PC-3 (cell line): ENCODE results near the gene TGM4. TPM values are rescaled to one million over a fixed set of nuclear protein-coding genes. Genes with fewer than 3 reads are reported as not detected.

Experiments
- ATAC-seq: fragments of 200-7000 bp; cut with Tn5 transposase; 2 replicates; pipeline ENCODE4 v1.9.1; 2020; ENCODE audit warnings: mild to moderate bottlenecking, moderate library complexity
- BruUV-seq: library from RNA; stranded (reverse); fragments of 400-500 nt; replicated peaks from 2 replicates; lab custom pipeline; 2021; lab: Mats Ljungman, UMichigan
- CTCF ChIA-PET: fragments of 300-600 bp; sonication (Branson Sonifier 250); formaldehyde crosslinking; loops from one replicate; lab custom pipeline; 2022; ENCODE audit warnings: antibody characterized with exemption; lab: Charles Lee
- POLR2A ChIA-PET: fragments of 300-600 bp; sonication (Branson Sonifier 250); formaldehyde crosslinking; loops from one replicate; lab custom pipeline; 2022; ENCODE audit warnings: antibody characterized with exemption; ENCODE audit not compliant: unreplicated experiment; lab: Charles Lee
- DNase-seq: peaks from one replicate; pipeline ENCODE4 v3.0.0-alpha.2; 2015
- H2AFZ ChIP-seq: fragments of 300-600 bp; sonication (generic); 2 replicates; pipeline ENCODE4 v1.6.0; 2016; ENCODE audit warnings: antibody characterized with exemption, low read length
- H3F3A ChIP-seq: fragments of 300-600 bp; sonication (generic); one replicate; pipeline ENCODE4 v1.6.0; 2017; ENCODE audit warnings: antibody characterized with exemption, low read length, control low read depth, mild to moderate bottlenecking; ENCODE audit not compliant: unreplicated experiment
- H3K27ac ChIP-seq: fragments of 300-600 bp; sonication (generic); 2 replicates; pipeline ENCODE4 v1.5.1; 2016; ENCODE audit warnings: mild to moderate bottlenecking, low read length
- H3K27me3 ChIP-seq: fragments of 300-600 bp; sonication (generic); 2 replicates; pipeline ENCODE4 v1.6.1; 2016; ENCODE audit warnings: low read length, mixed read lengths
- H3K36me3 ChIP-seq: fragments of 300-600 bp; sonication (generic); 2 replicates; pipeline ENCODE4 v1.6.1; 2016; ENCODE audit warnings: low read depth, mixed run types, low read length, mixed read lengths
- H3K4me1 ChIP-seq: fragments of 300-600 bp; sonication (generic); 2 replicates; pipeline ENCODE4 v1.5.1; 2016; ENCODE audit warnings: low read length; ENCODE audit not compliant: insufficient read depth
- H3K4me2 ChIP-seq: fragments of 300-600 bp; sonication (generic); 2 replicates; pipeline ENCODE4 v1.6.0; 2016; ENCODE audit warnings: low read length
- H3K4me3 ChIP-seq: fragments of 300-600 bp; sonication (generic); 2 replicates; pipeline ENCODE4 v1.5.1; 2016; ENCODE audit warnings: mild to moderate bottlenecking, low read length, mixed read lengths
- H3K79me2 ChIP-seq: fragments of 300-600 bp; sonication (generic); 2 replicates; pipeline ENCODE4 v1.6.1; 2017; ENCODE audit warnings: low read length, mixed read lengths
- H3K9ac ChIP-seq: fragments of 300-600 bp; sonication (generic); 2 replicates; pipeline ENCODE4 v1.6.0; 2016; ENCODE audit warnings: mild to moderate bottlenecking, low read length
- H3K9me2 ChIP-seq: fragments of 300-600 bp; sonication (generic); replicated peaks from 2 replicates; pipeline ENCODE4 v1.6.1; 2016; ENCODE audit warnings: mixed run types, low read length, mixed read lengths
- H3K9me3 ChIP-seq: fragments of 300-600 bp; sonication (generic); 2 replicates; pipeline ENCODE4 v1.6.1; 2016; ENCODE audit warnings: low read length, mixed read lengths
- H4K20me1 ChIP-seq: fragments of 300-600 bp; sonication (generic); 2 replicates; pipeline ENCODE4 v1.6.1; 2016; ENCODE audit warnings: low read length, mixed read lengths
- CTCF ChIP-seq: fragments of 300-600 bp; sonication (generic); conservative IDR thresholded peaks from 2 replicates; pipeline ENCODE4 v1.5.1; 2017; ENCODE audit warnings: antibody characterized with exemption, low read depth, mild to moderate bottlenecking, low read length
- EZH2 ChIP-seq: fragments of 300-600 bp; sonication (generic); IDR thresholded peaks from one replicate; pipeline ENCODE4 v1.6.1; 2017; ENCODE audit warnings: antibody characterized with exemption, mild to moderate bottlenecking, low read length; ENCODE audit not compliant: unreplicated experiment
- EZH2phosphoT487 ChIP-seq: fragments of 300-600 bp; sonication (generic); IDR thresholded peaks from 2 replicates; pipeline ENCODE4 v1.6.1; 2018; ENCODE audit warnings: mild to moderate bottlenecking, antibody characterized with exemption, low read length, borderline replicate concordance
- intact Hi-C: fragments of 100-400 bp; cut with micrococcal nuclease; formaldehyde crosslinking; loops from 2 replicates; pipeline ENCODE4 v1.9.0; 2023
- total RNA-seq: library from RNA; depleted of rRNA; stranded (reverse); fragments of >200 nt; gene quantifications from 2 replicates; pipeline ENCODE4 v1.2.3, GENCODE V29; 2014

TGM4 gene
- total RNA-seq, 1 experiment from 2014 or later: 1.2 TPM

- DNase-seq (no peak), ATAC-seq (no peak)
- H3K4me2 ChIP-seq: no peak overlapping the region
- POLR2A ChIA-PET: no interaction called here
- H3K9me3 ChIP-seq: no peaks in the 10 kb centered on the region
- H3K9ac ChIP-seq: no peak overlapping the region
- H3K79me2 ChIP-seq: no peaks in the 10 kb centered on the region
- H3K36me3 ChIP-seq: no peaks in the 10 kb centered on the region
- H3K9me2 ChIP-seq: no peaks in the 10 kb centered on the region
- H3K4me3 ChIP-seq: no peak overlapping the region
- H4K20me1 ChIP-seq: no peaks in the 10 kb centered on the region
- no TSS peak for BruUV-seq
- no peak overlapping the region for H3K27ac ChIP-seq
- CTCF ChIA-PET: no interaction called here
- TF ChIP-seq EZH2: no peak
- TF ChIP-seq EZH2phosphoT487: no peak
- no peak for TF ChIP-seq CTCF
- intact Hi-C loops: no loop called here
- peaks cover 5% of the 10 kb centered on the region for H3K4me1 ChIP-seq
- no peak overlapping the region for H2AFZ ChIP-seq
- no peaks in the 10 kb centered on the region for H3F3A ChIP-seq
- H3K27me3 ChIP-seq: no peaks in the 10 kb centered on the region
Measured at GRCh38 chr3:44875596-44875995, 1.2 kb downstream of the TGM4 start.

- no peak overlapping the region for H3K4me3 ChIP-seq
- H3K9ac ChIP-seq: no peak overlapping the region
- TF ChIP-seq CTCF (no peak), EZH2 (no peak), EZH2phosphoT487 (no peak)
- H3K27ac ChIP-seq: no peak overlapping the region
- H4K20me1 ChIP-seq: no peaks in the 10 kb centered on the region
- H3K4me2 ChIP-seq: no peak overlapping the region
- no peak for ATAC-seq
- no peaks in the 10 kb centered on the region for H3F3A ChIP-seq
- H3K9me2 ChIP-seq: no peaks in the 10 kb centered on the region
- no peaks in the 10 kb centered on the region for H3K4me1 ChIP-seq
- H3K9me3 ChIP-seq: no peaks in the 10 kb centered on the region
- CTCF ChIA-PET: no interaction called here
- no peaks in the 10 kb centered on the region for H3K36me3 ChIP-seq
- no peak for DNase-seq
- no peak overlapping the region for H2AFZ ChIP-seq
- POLR2A ChIA-PET: no interaction called here
- H3K79me2 ChIP-seq: no peaks in the 10 kb centered on the region
- H3K27me3 ChIP-seq: no peaks in the 10 kb centered on the region
- no TSS peak for BruUV-seq
- intact Hi-C loops: no loop called here
Measured at GRCh38 chr3:44877333-44877732, 2.9 kb downstream of the TGM4 start.

GRCh38 chr3:44880284-44880683, 5.9 kb downstream of the TGM4 start:
- H3K4me2 ChIP-seq: no peak overlapping the region
- H3K27me3 ChIP-seq: no peaks in the 10 kb centered on the region
- H3F3A ChIP-seq: no peaks in the 10 kb centered on the region
- H3K9me3 ChIP-seq: no peaks in the 10 kb centered on the region
- H3K9me2 ChIP-seq: no peaks in the 10 kb centered on the region
- ChIA-PET POLR2A (no interaction called here), CTCF (no interaction called here)
- H3K4me1 ChIP-seq: peaks cover 27% of the 10 kb centered on the region
- H3K36me3 ChIP-seq: no peaks in the 10 kb centered on the region
- no peak for TF ChIP-seq EZH2phosphoT487
- no peak for TF ChIP-seq EZH2
- TF ChIP-seq CTCF: no peak
- H3K4me3 ChIP-seq: no peak overlapping the region
- DNase-seq (no peak), ATAC-seq (no peak)
- intact Hi-C loops: loop anchor here (5.0 to 10.0 kb wide), 3 partner anchors 82 to 235 kb away; partner anchors contain the start of genes KIAA1143, KIF15 and ZNF35
- H3K79me2 ChIP-seq: no peaks in the 10 kb centered on the region
- H2AFZ ChIP-seq: no peak overlapping the region
- H4K20me1 ChIP-seq: no peaks in the 10 kb centered on the region
- no TSS peak for BruUV-seq
- H3K27ac ChIP-seq: no peak overlapping the region
- no peak overlapping the region for H3K9ac ChIP-seq
